Measurements from ENCODE around the gene ADK. TPM values are rescaled to one million over a fixed set of nuclear protein-coding genes. Genes with fewer than 3 reads are reported as not detected.

The ADK gene
- total RNA-seq, 4 donors from 2014 or later, result 15.3 to 23.3 (median 20.8) TPM

- WGBS, 2 donors (ENCODE audit: low coverage in 1 of 2), result 91 to 92% methylated on average over 1 of the region's 1 CpG
- no peak overlapping the region for H3K27ac ChIP-seq
- no peak overlapping the region for H3K4me3 ChIP-seq
- no peaks in the 10 kb centered on the region for H3K36me3 ChIP-seq
- TF ChIP-seq POLR2AphosphoS5 (IDR thresholded peaks at IDR 0.05), result no peak
- no peak for TF ChIP-seq EP300 (IDR thresholded peaks at IDR 0.05)
- H3K27me3 ChIP-seq, result no peaks in the 10 kb centered on the region
- H3K9me3 ChIP-seq, result no peaks in the 10 kb centered on the region
- ATAC-seq, result no peak
- H3K4me1 ChIP-seq, result no peaks in the 10 kb centered on the region
Observed at GRCh38 chr10:74380795-74381194, 229.8 kb downstream of the ADK start.

GRCh38 chr10:74381291-74381853, 230.4 kb downstream of the ADK start:
- Histone ChIP-seq H3K36me3 (no peaks in the 10 kb centered on the region), H3K9me3 (no peaks in the 10 kb centered on the region), H3K27ac (no peak overlapping the region), H3K4me3 (no peak overlapping the region), H3K27me3 (no peaks in the 10 kb centered on the region), H3K4me1 (no peaks in the 10 kb centered on the region)
- TF ChIP-seq EP300 (IDR thresholded peaks at IDR 0.05) (no peak), POLR2AphosphoS5 (IDR thresholded peaks at IDR 0.05) (no peak), POLR2A (IDR thresholded peaks at IDR 0.05) (no peak)
- TF ChIP-seq, protein P1, sequence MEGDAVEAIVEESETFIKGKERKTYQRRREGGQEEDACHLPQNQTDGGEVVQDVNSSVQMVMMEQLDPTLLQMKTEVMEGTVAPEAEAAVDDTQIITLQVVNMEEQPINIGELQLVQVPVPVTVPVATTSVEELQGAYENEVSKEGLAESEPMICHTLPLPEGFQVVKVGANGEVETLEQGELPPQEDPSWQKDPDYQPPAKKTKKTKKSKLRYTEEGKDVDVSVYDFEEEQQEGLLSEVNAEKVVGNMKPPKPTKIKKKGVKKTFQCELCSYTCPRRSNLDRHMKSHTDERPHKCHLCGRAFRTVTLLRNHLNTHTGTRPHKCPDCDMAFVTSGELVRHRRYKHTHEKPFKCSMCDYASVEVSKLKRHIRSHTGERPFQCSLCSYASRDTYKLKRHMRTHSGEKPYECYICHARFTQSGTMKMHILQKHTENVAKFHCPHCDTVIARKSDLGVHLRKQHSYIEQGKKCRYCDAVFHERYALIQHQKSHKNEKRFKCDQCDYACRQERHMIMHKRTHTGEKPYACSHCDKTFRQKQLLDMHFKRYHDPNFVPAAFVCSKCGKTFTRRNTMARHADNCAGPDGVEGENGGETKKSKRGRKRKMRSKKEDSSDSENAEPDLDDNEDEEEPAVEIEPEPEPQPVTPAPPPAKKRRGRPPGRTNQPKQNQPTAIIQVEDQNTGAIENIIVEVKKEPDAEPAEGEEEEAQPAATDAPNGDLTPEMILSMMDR (IDR thresholded peaks at IDR 0.05), result no peak
- 68 to 80% methylated on average over 2 of the region's 2 CpGs for WGBS, 2 donors (ENCODE audit: low coverage in 1 of 2)
- no peak for ATAC-seq

DNA sequence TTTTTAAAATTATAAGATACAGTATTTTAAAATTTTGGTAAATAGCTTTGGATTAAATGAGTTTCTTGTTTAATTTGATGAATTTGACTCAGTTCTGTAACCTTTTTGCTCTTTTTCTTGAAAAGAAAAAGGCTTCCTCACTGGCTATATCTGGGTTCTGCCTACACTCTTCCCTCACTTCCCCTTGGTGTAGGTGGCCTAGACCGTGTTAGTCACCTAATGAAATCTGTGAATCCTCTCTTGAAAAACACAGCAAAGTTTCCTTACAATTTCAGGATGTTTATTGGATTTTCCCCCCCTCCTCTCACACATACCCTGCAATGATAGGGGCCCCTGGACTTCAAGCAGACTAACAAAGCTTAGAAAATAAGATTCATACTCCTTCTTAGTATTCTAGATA, 231.6 kb downstream of the ADK start:
- 73 to 83% methylated on average over 1 of the region's 1 CpG for WGBS, 2 donors (ENCODE audit: low coverage in 1 of 2)
- no peaks in the 10 kb centered on the region for H3K4me1 ChIP-seq
- H3K27ac ChIP-seq, result no peak overlapping the region
- H3K9me3 ChIP-seq, result no peaks in the 10 kb centered on the region
- ATAC-seq, result no peak
- no peaks in the 10 kb centered on the region for H3K36me3 ChIP-seq
- H3K4me3 ChIP-seq, result no peak overlapping the region
- TF ChIP-seq POLR2A (IDR thresholded peaks at IDR 0.05) (no peak), EP300 (IDR thresholded peaks at IDR 0.05) (no peak), POLR2AphosphoS5 (IDR thresholded peaks at IDR 0.05) (no peak)
- TF ChIP-seq, protein P1 (IDR thresholded peaks at IDR 0.05), result no peak
- H3K27me3 ChIP-seq, result no peaks in the 10 kb centered on the region

DNA sequence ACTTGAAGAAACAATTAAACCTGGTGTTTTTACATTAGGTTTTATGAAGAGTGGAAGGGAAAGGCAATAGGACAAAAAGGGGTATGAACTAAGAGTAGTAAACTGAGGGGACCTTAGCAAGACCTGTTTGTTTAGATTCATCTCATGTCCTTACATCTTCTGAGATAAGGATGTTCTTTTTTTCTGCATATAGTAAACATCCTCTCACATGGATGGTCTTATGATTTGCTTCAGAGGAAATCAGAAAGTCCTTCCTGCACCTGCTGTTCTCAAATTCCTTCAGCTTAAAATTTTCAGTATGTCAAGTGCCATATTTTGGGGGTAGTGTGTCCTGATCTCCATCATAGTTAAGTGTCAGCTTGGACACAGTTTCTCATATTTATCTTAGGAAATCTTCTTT, 232.6 kb downstream of the ADK start:
- Histone ChIP-seq H3K4me1 (no peaks in the 10 kb centered on the region), H3K4me3 (no peak overlapping the region), H3K27me3 (no peaks in the 10 kb centered on the region), H3K36me3 (no peaks in the 10 kb centered on the region), H3K27ac (no peak overlapping the region), H3K9me3 (no peaks in the 10 kb centered on the region)
- no peak for ATAC-seq
- TF ChIP-seq, protein P1 (IDR thresholded peaks at IDR 0.05), result no peak
- TF ChIP-seq POLR2AphosphoS5 (IDR thresholded peaks at IDR 0.05), result no peak
- TF ChIP-seq POLR2A (IDR thresholded peaks at IDR 0.05), result no peak
- TF ChIP-seq EP300 (IDR thresholded peaks at IDR 0.05), result no peak

DNA sequence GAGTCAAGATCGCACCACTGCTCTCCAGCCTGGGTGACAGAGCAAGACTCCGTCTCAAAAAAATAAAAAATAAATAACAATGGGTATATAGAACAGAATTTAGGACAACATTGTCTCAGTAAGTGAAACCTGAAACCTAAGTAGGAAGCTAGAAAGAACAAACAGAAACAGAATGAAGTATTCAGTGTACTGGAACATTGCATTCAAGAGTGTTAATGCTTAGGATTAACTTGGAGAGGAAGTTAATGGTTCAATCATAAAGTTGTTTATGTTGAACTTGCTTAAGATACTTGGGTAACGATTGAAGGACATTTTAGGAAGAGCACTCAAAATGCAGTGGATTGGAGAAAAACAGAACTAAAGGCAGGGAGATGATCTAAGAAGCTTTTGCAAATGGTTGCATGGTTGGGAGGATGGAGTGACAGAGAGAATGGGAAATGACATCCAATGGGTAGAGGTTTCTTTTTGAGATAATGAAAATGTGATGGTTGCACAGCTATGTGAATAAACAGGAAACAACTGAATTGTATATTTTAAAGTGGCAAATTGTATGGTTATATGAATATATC, 233.7 kb downstream of the ADK start:
- no peak for ATAC-seq
- H3K36me3 ChIP-seq, result no peaks in the 10 kb centered on the region
- H3K9me3 ChIP-seq, result no peaks in the 10 kb centered on the region
- no peaks in the 10 kb centered on the region for H3K4me1 ChIP-seq
- H3K4me3 ChIP-seq, result no peak overlapping the region
- TF ChIP-seq EP300 (IDR thresholded peaks at IDR 0.05), result no peak
- TF ChIP-seq POLR2AphosphoS5 (IDR thresholded peaks at IDR 0.05), result no peak
- TF ChIP-seq POLR2A (IDR thresholded peaks at IDR 0.05), result no peak
- TF ChIP-seq, protein P1 (IDR thresholded peaks at IDR 0.05), result no peak
- no peak overlapping the region for H3K27ac ChIP-seq
- WGBS, 2 donors (ENCODE audit: low coverage in 1 of 2), result 79 to 84% methylated on average over 2 to 3 of the region's 3 CpGs
- H3K27me3 ChIP-seq, result no peaks in the 10 kb centered on the region

Data from gastroesophageal sphincter (tissue), 4 donors.